ENCODE measurements around the gene PAK5.

PAK5 gene

DNA sequence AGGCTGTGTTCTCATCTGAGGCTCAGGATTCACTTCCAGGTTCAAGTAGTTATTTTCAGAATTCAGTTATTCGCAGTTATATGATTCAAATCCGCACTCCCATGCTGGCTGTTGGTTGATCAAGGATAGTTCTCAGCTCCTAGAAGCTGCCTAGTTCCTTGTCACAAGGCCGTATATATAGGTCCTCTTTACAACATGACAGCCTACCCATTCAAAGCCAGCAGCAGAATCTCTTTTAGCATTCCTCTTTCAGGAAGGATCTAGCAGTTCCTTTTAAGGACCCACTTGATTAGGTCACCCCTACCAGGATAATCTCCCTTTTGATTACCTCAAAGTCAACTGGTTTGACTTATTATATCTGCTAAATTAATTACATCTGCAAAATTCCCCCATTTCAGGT is 348.2 kb downstream of the PAK5 start:
- TF ChIP-seq, protein P1, sequence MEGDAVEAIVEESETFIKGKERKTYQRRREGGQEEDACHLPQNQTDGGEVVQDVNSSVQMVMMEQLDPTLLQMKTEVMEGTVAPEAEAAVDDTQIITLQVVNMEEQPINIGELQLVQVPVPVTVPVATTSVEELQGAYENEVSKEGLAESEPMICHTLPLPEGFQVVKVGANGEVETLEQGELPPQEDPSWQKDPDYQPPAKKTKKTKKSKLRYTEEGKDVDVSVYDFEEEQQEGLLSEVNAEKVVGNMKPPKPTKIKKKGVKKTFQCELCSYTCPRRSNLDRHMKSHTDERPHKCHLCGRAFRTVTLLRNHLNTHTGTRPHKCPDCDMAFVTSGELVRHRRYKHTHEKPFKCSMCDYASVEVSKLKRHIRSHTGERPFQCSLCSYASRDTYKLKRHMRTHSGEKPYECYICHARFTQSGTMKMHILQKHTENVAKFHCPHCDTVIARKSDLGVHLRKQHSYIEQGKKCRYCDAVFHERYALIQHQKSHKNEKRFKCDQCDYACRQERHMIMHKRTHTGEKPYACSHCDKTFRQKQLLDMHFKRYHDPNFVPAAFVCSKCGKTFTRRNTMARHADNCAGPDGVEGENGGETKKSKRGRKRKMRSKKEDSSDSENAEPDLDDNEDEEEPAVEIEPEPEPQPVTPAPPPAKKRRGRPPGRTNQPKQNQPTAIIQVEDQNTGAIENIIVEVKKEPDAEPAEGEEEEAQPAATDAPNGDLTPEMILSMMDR (IDR thresholded peaks at IDR 0.05; ENCODE audit: insufficient read depth, missing control alignments) = no peak
- no peak for DNase-seq (ENCODE audit: insufficient read length, low spot score)
- no peak for FAIRE-seq

DNA sequence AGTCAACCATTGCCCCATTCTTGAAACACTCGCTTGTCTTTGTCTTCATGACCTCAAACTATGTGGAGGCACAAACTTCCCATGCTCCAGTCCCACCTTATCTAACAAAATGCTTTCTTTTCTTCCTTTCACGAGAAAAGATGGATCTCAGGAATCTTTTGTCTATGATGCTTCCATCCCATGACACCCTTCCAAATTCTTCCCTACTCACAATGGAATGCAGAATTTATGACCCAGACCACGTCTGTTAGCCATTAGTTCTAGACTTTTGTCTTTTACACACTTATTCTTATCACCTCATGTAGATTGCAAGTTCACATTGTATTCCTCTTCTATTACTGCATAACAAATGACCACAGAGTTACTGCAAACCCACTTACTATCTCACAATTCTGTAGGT is 348.7 kb downstream of the PAK5 start:
- TF ChIP-seq, protein P1 (IDR thresholded peaks at IDR 0.05; ENCODE audit: insufficient read depth, missing control alignments) = no peak
- no peak for FAIRE-seq

DNA sequence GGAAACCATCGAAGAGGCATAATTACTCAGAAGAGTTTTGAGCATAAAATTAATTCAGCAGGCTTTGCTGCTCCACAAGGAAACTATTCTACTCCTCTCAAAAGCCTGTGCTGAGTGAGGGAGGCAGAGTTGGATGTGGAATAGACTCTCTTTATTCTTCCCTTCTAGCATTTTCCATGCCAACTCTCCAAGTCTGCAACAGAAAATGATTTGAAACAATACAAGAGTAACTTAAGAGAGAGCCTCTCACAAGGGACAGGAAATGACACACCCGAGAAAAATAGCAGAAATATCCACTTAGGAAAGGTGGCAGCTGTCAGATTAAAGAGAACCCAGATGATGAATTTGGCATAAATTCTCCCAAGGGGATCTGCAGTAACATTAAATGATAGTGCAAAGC is 350.8 kb downstream of the PAK5 start:
- no peak for FAIRE-seq
- no peak for DNase-seq (ENCODE audit: insufficient read length, low spot score)
- TF ChIP-seq, protein P1 (IDR thresholded peaks at IDR 0.05; ENCODE audit: insufficient read depth, missing control alignments) = no peak

More for the DNA sequence above, 348.7 kb downstream of the PAK5 start:
- no peak for DNase-seq (ENCODE audit: insufficient read length, low spot score)
